Upper lobe of left lung (tissue), 6 donors: ENCODE measurements around the gene PDCD11. TPM values are rescaled to one million over a fixed set of nuclear protein-coding genes. Genes with fewer than 3 reads are reported as not detected.
"Not testable (repeated sequence)": the region's sequence is repeated elsewhere in the genome, so short reads cannot be mapped to it uniquely, and the experiment has no call there.

Source experiments
- ATAC-seq, 2 donors: fragments of 200-7000 bp; cut with Tn5 transposase; one replicate each; pipeline ENCODE4 v1.9.1; 2022; ENCODE audit warnings: mild to moderate bottlenecking in 2 of 2, moderate library complexity in 2 of 2; ENCODE audit not compliant: low FRiP score in 2 of 2
- DNase-seq, 2 donors: peaks; one replicate each; pipeline ENCODE4 v3.0.0-alpha.2; 2019 to 2020
- H3K27ac ChIP-seq, 4 donors: fragments of 200-600 bp; sonication (generic); one replicate each; pipeline ENCODE4 v1.5.1; 2016 to 2019
- H3K27me3 ChIP-seq, 4 donors: fragments of 200-600 bp; sonication (generic); one replicate each; pipeline ENCODE4 v1.5.1; 2017 to 2019
- H3K36me3 ChIP-seq, 4 donors: fragments of 200-600 bp; sonication (generic); one replicate each; pipeline ENCODE4 v1.5.1; 2016 to 2019
- H3K4me1 ChIP-seq, 4 donors: fragments of 200-600 bp; sonication (generic); one replicate each; pipeline ENCODE4 v1.5.1; 2018 to 2019
- H3K4me3 ChIP-seq, 4 donors: fragments of 200-600 bp; sonication (generic); one replicate each; pipeline ENCODE4 v1.5.1; 2017 to 2019; ENCODE audit warnings: mild to moderate bottlenecking in 2 of 4, moderate library complexity in 1 of 4
- H3K9me3 ChIP-seq, 4 donors: fragments of 200-600 bp; sonication (generic); one replicate each; pipeline ENCODE4 v1.5.1; 2018 to 2019
- CTCF ChIP-seq, 6 experiments: fragments of 450-650 bp in 4 of 6; fragments of 200-600 bp in 2 of 6; sonication (generic) in 2 of 6; IDR thresholded peaks; one replicate each; pipeline ENCODE4 v1.5.1; 2016 to 2019; ENCODE audit warnings: antibody characterized with exemption in 6 of 6
- EP300 ChIP-seq, 4 donors: sonication (generic); formaldehyde crosslinking; IDR thresholded peaks; one replicate each; pipeline ENCODE4 v1.5.1; 2017; ENCODE audit warnings: antibody characterized with exemption in 4 of 4, control low read depth in 2 of 4
- POLR2A ChIP-seq, 4 donors: fragments of 450-650 bp; IDR thresholded peaks; one replicate each; pipeline ENCODE4 v1.5.1; 2016 to 2017; ENCODE audit warnings: antibody characterized with exemption in 4 of 4, mild to moderate bottlenecking in 2 of 4
- POLR2AphosphoS5 ChIP-seq, 2 donors: sonication (generic); formaldehyde crosslinking; IDR thresholded peaks; one replicate each; pipeline ENCODE4 v1.5.1; 2017; ENCODE audit warnings: antibody characterized with exemption in 2 of 2
- WGBS, 2 donors: methylation state at CpG; one replicate each; pipeline ENCODE4 v1.1.5; 2017 to 2018; 5-methylcytosine and 5-hydroxymethylcytosine counted together
- total RNA-seq, 6 donors: library from RNA; depleted of rRNA in 4 of 6; stranded (reverse); fragments of >200 nt in 4 of 6; gene quantifications; one replicate each; pipeline versions ENCODE4 v1.1.0 to v1.2.1, GENCODE V29; 2016 to 2021
- donor health status: DM: no; HTN: no; CAD: no; lungs with moderate emphysema.
- donor health status: DM: no; HTN: yes; CAD: no; lungs with severe emphysema.

PDCD11 gene
- total RNA-seq, 6 donors from 2014 or later: 14.8 to 25.1 (median 20.8) TPM

GRCh38 chr10:103481974-103482531 is 85.6 kb downstream of the PDCD11 start:
- no peaks in the 10 kb centered on the region for H3K9me3 ChIP-seq
- no peaks in the 10 kb centered on the region for H3K4me1 ChIP-seq
- no peaks in the 10 kb centered on the region for H3K27me3 ChIP-seq
- ATAC-seq (peak in 1 of 2 donors; percentile 74), DNase-seq (no peak)
- no peak overlapping the region for H3K4me3 ChIP-seq
- TF ChIP-seq CTCF (IDR thresholded peaks at IDR 0.05): peak; percentile 36 to 68 (median 57)
- no peak for TF ChIP-seq POLR2AphosphoS5 (IDR thresholded peaks at IDR 0.05)
- no peak for TF ChIP-seq POLR2A (IDR thresholded peaks at IDR 0.05)
- TF ChIP-seq EP300 (IDR thresholded peaks at IDR 0.05): no peak
- 59% methylated on average over 12 of the region's 12 CpGs for WGBS, 2 donors
- no peaks in the 10 kb centered on the region for H3K36me3 ChIP-seq
- H3K27ac ChIP-seq: no peak overlapping the region

DNA sequence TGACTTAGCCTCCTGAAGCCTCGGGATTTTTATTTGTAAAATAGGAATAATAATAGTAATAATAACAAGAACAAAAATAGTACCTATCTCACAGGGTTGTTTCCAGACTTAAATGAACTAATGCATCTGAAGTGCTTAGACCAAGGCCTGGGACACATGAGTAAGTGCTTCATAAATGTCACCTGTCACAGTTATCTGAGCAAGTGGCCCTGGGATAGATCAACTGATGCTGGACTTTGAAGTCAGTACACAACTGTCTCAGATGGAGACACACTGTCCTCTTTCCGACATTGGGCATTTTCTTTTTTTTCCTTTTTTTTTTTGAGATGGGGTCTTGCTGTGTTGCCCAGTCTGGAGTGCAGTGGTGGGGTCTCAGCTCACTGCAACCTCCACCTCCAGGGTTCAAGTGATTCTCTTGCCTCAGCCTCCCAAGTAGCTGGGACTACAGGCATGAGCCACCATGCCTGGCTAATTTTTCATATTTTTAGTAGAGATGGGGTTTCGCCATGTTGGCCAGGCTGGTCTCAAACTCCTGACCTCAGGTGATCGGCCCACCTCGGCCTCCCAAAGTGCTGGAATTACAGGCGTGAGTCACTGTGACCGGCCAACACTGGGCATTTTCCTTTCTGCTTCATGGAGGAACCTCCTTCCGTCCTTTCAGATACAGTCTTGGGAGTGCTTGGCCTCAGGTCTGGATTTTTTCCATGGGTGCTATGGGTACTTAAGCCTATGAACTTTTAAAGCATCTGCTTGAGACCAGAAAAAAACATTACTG is 90.4 kb downstream of the PDCD11 start:
- H3K36me3 ChIP-seq, H3K4me3 ChIP-seq, H3K27ac ChIP-seq, H3K27me3 ChIP-seq, H3K9me3 ChIP-seq, DNase-seq, H3K4me1 ChIP-seq, ATAC-seq: not testable (repeated sequence)
- 87 to 94% methylated on average over 8 of the region's 8 CpGs for WGBS, 2 donors

GRCh38 chr10:103487410-103487708 is 90.9 kb downstream of the PDCD11 start:
- Histone ChIP-seq H3K9me3 (no peaks in the 10 kb centered on the region), H3K4me3 (no peak overlapping the region), H3K27ac (no peak overlapping the region), H3K36me3 (no peaks in the 10 kb centered on the region), H3K4me1 (no peaks in the 10 kb centered on the region), H3K27me3 (no peaks in the 10 kb centered on the region)
- DNase-seq (no peak), ATAC-seq (no peak)
- TF ChIP-seq POLR2AphosphoS5 (IDR thresholded peaks at IDR 0.05): no peak
- TF ChIP-seq EP300 (IDR thresholded peaks at IDR 0.05): no peak
- no peak for TF ChIP-seq CTCF (IDR thresholded peaks at IDR 0.05)
- no peak for TF ChIP-seq POLR2A (IDR thresholded peaks at IDR 0.05)
- WGBS, 2 donors: 89% methylated on average over 2 of the region's 2 CpGs

- no peak for ATAC-seq
- WGBS, 2 donors: 67 to 100% methylated on average over 1 of the region's 1 CpG
- no peak for TF ChIP-seq POLR2AphosphoS5 (IDR thresholded peaks at IDR 0.05)
- no peak for TF ChIP-seq POLR2A (IDR thresholded peaks at IDR 0.05)
- no peak for TF ChIP-seq EP300 (IDR thresholded peaks at IDR 0.05)
- TF ChIP-seq CTCF (IDR thresholded peaks at IDR 0.05): no peak
Measured at GRCh38 chr10:103490986-103491314, 94.5 kb downstream of the PDCD11 start.

GRCh38 chr10:103491729-103492364 is 95.4 kb downstream of the PDCD11 start:
- 58 to 65% methylated on average over 7 of the region's 7 CpGs for WGBS, 2 donors
- peaks cover 15 to 17% (median 15%) of the 10 kb centered on the region in 4 donors for H3K4me1 ChIP-seq
- H3K27ac ChIP-seq: no peak overlapping the region
- H3K36me3 ChIP-seq: no peaks in the 10 kb centered on the region
- TF ChIP-seq POLR2AphosphoS5 (IDR thresholded peaks at IDR 0.05) (no peak), POLR2A (IDR thresholded peaks at IDR 0.05) (no peak), EP300 (IDR thresholded peaks at IDR 0.05) (no peak), CTCF (IDR thresholded peaks at IDR 0.05) (no peak)
- peak; percentile 37 to 57 for ATAC-seq
- peaks cover 0 to 26% (median 11%) of the 10 kb centered on the region in 4 donors for H3K27me3 ChIP-seq
- H3K4me3 ChIP-seq: no peak overlapping the region
- no peaks in the 10 kb centered on the region for H3K9me3 ChIP-seq
- no peak for DNase-seq

More at GRCh38 chr10:103490986-103491314, 94.5 kb downstream of the PDCD11 start:
- Histone ChIP-seq H3K27me3 (peaks cover 0 to 26% (median 11%) of the 10 kb centered on the region in 4 donors), H3K4me3 (no peak overlapping the region), H3K4me1 (peaks cover 15 to 17% (median 15%) of the 10 kb centered on the region in 4 donors), H3K36me3 (no peaks in the 10 kb centered on the region), H3K27ac (no peak overlapping the region), H3K9me3 (no peaks in the 10 kb centered on the region)
- DNase-seq: no peak
